Stromal cell of bone marrow (primary cell): ENCODE data around the gene UBFD1.
A peak's percentile ranks its signal among the peaks of the same experiment; 100 is the strongest.
"Not testable (repeated sequence)": the region's sequence is repeated elsewhere in the genome, so short reads cannot be mapped to it uniquely, and the experiment has no call there.

Source experiments
- DNase-seq: peaks from one replicate; pipeline ENCODE4 v3.0.0-alpha.2; 2012; ENCODE audit warnings: low read depth

UBFD1 gene

GRCh38 chr16:23556881-23557778 lies at the start of gene UBFD1, which contains the start of gene EARS2:
UBFD1 (plus strand) TSS chr16:23557727; CDS start chr16:23557743, 16 bp downstream.
EARS2 (minus strand) TSS chr16:23557350; CDS start chr16:23557343, 7 bp downstream.
- peak; percentile 98 for DNase-seq

DNA sequence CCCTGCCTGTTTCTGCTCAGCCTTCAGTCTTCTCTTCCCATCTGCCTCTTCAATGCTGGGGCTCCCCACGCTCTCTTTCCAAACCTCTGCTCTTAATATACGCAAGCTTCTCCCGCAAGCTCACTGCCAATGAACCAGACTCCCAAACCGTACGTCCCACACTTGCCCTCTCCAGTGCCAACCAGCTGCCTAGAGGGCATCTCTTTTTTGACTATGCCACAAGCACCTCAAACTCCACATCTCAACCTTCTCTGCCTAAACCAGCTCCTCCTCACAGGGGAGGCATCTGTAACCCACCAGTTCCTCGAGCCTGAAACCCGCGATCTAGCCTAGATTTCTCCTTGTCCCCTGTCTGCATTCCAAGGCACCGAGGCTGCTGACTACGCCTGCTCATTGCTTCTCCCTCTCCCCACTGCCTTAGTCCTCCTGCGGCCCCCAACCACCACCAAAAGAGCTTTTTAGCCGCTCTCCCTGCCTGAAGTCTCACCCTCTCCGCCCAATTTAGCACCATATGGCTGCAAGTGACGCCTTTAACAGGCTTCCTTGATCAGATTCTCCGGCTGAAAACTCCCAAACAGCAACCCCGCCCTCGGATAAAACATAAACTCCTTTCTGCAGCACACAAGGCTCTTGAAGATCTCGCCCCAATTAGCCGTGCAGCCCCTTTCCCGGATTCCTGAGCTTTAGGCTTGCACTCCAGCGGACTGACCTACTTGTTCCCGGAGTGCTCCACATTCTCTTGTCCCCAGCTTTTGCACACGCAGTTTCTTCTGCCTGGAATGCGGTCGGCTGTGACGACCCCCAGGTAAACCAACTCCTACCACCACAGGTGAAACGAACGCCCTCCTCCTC lies 48.7 kb upstream of the UBFD1 start:
- no peak for DNase-seq

- no peak for DNase-seq
Observed at GRCh38 chr16:23509441-23509754, 48.1 kb upstream of the UBFD1 start.

- DNase-seq: no peak
Observed at GRCh38 chr16:23509782-23510163, 47.8 kb upstream of the UBFD1 start.

GRCh38 chr16:23510164-23510914 lies 47.2 kb upstream of the UBFD1 start, which contains the start of gene GGA2:
GGA2 (minus strand) TSS chr16:23510494; CDS start chr16:23510411, 83 bp downstream.
- peak; percentile 55 for DNase-seq

GRCh38 chr16:23510915-23511270 lies 46.6 kb upstream of the UBFD1 start:
- DNase-seq: not testable (repeated sequence)

- no peak for DNase-seq
Observed at GRCh38 chr16:23511731-23512130, 45.8 kb upstream of the UBFD1 start.

DNA sequence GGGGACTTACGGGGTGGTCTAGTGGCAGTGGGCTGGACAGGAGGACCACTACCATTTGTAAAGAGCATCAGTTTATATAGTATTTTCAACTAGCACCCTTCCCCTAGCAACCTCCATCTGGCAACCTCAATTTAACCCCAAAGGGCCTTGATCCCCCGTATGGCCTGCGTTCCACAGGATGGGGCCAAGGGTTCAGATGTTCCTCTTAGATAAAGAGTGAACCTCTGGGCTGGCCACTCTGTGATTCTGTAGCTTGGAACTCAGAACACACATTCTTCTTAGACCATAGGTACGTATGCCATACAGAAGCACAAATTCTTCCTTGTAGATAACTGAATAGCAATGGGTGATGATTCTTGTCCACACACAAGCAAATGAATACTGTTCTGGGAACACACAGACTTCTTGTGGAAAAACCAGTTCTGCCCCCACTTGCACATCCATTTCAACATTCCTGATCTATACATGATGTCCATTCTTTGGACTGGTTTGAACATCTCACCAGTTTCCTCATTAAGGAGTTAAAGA lies 45.3 kb upstream of the UBFD1 start:
- no peak for DNase-seq

GRCh38 chr16:23514381-23515152 lies 43.0 kb upstream of the UBFD1 start:
- no peak for DNase-seq

GRCh38 chr16:23515881-23516280 lies 41.6 kb upstream of the UBFD1 start:
- no peak for DNase-seq

GRCh38 chr16:23516366-23517137 lies 41.0 kb upstream of the UBFD1 start:
- no peak for DNase-seq

DNA sequence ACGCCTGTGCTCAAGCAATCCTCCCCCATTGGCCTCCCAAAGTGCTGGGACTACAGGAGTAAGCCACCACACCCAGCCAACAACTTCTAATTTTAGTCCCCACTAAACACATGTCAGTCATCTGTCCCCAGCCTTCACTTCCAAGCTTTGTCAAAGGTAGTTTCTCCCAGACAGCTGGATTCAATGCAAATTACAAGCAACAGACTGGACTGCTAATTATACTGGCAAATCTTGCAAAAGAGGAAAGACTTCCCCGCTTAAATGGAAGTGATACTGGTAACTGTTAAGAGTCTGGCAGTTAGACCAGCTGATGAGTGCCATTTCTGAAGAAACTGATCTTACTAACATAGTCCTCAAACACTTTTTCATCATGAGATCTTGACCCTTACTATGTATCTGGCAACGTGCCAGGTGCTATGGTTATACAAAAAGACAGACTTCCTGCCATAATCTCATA lies 39.1 kb upstream of the UBFD1 start:
- DNase-seq: no peak

- DNase-seq: no peak
Observed at GRCh38 chr16:23519282-23519681, 38.2 kb upstream of the UBFD1 start.

GRCh38 chr16:23520500-23520899 lies 37.0 kb upstream of the UBFD1 start:
- DNase-seq: no peak

GRCh38 chr16:23521037-23521743 lies 36.3 kb upstream of the UBFD1 start:
- DNase-seq: no peak

DNA sequence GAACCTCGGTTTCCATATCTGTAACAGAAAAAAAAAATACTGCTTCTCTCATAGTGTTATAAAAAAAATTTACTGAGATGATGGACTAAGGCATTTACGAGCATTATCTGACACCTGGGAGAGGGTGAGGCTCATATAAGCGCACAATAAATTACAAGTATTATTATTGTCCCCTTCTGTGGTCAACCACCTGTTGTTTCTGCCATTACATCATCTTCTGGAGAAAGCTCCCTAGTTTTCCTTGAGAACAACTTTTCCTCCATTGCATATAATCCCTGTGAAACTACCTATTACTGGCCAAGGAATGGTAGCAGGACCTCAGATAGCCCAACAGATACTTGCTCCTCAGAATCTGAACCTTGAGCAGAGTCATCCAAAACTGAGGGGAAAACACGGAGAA lies 35.6 kb upstream of the UBFD1 start:
- no peak for DNase-seq

DNA sequence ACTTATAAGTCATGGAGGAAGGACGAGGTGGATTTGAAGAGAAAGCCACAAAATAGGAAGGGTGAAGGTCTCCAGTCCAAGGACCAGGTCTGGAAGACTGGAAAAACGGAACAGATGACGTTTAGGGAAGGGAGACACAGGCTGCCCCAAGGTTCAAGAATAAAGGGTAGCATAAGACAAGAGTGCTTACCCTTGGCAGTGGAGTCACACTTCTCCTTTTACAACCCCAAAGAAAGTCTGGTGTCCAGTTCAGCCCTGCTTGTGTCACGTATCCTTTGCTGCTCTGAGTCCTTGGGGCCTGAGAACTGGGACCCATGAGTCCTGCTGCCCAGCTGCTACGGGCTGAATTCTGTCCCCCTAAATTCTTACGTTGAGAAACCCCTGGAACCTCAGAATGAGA lies 34.2 kb upstream of the UBFD1 start:
- DNase-seq: no peak

DNA sequence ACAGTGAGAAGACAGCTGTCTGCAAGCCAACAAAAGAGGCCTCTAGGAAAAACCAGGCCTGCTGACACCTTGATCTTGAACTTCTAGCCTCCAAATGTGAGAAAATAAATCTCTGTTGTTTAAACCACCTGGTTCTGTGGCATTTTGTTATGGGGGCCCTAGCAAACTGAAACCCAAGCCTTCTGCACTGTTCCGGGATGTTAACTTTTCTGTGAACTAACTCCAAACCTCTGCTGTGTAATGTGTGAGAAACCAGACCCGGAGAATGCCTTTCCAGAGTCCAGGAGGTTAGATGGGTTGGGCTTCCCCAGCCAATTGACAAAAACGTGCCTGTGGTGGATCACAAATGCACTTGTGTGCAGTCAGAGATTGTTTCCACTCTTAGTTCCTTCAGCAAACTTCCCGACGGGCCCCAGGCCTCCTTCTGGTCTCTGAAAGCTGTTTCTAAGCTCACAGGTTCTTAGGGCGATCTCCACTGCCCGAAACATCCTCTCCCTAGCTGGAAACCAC lies 33.6 kb upstream of the UBFD1 start:
- no peak for DNase-seq

DNA sequence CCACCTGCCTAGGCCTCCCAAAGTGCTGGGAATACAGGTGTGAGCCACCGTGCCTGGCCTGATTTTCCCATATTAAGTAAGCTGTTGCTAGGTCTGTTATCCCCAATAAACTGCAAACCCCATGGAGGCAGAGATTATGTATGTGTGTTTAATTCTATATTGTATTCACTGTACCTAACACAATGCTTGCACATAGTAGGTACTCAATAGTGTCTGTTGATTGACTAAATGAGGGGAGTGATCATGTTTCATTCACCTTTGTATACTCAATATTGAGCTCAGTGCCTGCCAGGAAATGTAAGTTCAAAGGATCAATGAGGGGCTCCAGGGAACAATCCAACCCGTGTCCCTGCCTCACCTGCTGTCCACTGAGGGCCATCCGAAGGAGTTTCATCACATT lies 32.6 kb upstream of the UBFD1 start:
- DNase-seq: no peak
